Stimulated activated CD4-positive, alpha-beta T cell treated with anti-CD3 and anti-CD28 coated beads, Interleukin-15, amount 100 ng/mL, for 48 hours (primary cell): ENCODE data around the gene CHN1.
A peak's percentile ranks its signal among the peaks of the same experiment; 100 is the strongest.

Source experiments
- DNase-seq, 2 donors: peaks; one replicate each; pipeline ENCODE4 v3.0.0-alpha.2; 2020; ENCODE audit warnings: low read depth in 2 of 2

Gene CHN1

DNA sequence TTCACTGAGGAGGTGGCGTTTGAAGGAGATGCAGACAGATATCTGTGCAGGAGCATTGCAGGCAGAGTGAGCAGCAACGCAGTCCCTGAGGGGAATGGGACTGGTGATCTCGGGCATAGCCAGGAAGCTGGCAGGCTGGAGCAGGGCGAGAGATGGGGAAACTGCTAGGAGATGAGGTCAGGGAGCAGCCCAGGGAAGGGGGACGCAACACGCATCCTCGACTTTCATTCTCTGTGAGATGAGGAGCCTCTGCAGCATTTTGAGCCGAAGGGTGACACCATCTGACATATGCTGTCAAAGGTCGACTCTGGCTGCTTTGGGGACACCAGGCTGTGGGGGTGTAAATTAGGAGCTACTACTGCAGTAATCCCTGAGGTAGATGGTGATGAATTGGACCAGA, 236.6 kb downstream of the CHN1 start:
- DNase-seq: no peak

DNA sequence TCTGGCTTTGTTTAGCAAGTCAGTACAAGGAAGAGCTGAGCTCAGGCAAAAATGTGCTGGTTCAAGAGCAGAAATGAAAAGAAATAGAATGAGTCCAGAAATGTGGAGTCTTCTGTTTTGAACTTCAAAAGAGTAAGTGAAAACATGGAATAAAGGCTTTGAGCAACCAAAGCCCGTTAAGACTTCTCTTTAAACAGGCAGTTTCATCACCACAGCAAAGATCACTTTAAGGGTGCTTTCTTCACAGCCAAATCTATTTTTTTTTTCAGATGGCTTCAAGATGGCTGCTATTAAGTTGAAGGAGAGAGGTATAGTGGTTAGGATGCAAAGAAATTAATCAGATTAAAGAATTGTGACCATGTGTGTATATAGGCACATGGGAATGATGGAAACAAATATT, 238.9 kb downstream of the CHN1 start:
- DNase-seq: no peak

DNA sequence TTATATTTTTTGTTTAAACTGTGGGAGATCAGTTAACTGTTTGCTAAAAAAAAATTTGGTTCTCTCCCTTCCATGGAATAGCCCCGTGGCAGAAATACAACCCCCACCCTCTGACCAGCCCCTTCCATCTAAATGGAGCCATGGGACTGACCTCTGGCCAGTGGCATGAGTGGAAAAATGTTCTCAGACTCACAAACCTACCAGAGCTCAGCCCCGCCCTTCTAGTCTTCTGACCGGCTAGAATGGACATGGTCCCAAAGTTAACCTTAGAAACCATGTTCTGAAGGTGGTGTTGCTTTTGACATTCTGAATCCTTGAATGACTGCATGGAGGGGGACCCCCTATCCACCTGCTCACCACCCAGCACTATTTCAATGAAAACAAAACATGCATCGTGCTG, 239.6 kb downstream of the CHN1 start:
- no peak for DNase-seq

DNA sequence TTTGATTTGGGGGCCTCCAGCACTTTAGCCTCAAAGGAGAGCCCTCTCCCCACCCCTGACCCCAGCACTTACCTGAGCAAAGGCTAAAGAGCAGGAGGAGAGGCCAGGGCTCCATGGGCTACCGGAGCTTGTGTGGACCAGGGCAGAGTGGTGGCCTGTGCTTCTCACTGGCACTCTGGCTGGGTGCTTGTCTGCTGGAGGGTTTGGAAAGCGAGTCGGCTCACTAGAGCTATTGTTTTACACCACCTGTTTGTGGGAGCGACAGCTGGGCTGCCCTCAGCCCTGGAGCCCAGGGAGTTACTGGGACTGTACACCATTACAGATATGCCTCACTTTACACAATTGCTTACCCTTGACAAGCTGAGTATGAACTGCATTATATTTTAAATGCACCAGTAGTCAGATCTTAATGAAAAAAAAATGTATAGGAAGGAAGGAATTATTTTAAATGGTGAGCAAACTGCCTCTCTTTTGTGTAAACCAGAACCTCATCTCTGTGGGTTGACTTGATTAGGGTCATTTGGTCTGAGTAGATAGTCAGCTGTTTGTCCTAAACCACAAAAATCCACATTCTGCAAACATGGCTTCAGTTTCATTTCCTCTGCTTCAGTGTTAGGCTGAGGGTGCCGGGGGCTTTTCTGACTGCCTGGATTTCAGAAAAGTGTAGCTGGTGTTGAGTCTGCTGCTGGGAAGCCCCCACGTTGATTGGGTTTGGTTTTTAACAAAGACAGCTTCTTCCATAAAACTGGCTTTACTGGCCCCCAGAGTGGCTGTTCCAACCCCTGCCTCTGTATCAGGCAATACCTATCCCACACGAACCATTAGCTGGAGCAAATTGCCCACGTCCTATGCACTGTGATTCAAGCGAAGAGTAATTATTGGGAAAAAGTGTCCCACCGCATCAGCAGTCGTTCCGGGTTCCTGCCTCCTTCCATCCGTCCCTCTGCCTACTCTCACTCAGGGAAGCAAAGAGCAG, 240.6 kb downstream of the CHN1 start, which contains the start of gene CHRNA1:
Gene CHRNA1 (minus strand): TSS at position 193 of the 976 bp plus-strand sequence. CDS start 78 bp downstream, at position 115.
- DNase-seq: no peak

DNA sequence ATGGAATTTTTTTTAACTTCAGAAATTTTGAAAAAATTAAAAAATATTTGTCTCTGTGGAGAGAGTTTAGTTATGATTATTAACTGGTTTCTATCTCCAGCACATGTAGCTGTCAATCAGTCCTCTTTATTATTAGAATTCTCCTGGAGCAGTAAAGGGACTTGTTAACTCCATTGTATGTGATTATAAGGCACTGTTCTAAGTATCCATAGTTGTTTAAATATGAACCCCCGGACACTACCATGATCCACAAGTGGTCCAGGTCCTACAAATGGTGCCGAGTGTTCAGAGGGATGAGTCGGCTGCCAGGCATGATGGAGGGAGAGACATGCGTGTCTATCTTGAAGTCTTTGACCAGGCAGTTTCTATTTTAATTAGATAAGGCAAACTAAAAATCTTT, 241.4 kb downstream of the CHN1 start:
- no peak for DNase-seq

DNA sequence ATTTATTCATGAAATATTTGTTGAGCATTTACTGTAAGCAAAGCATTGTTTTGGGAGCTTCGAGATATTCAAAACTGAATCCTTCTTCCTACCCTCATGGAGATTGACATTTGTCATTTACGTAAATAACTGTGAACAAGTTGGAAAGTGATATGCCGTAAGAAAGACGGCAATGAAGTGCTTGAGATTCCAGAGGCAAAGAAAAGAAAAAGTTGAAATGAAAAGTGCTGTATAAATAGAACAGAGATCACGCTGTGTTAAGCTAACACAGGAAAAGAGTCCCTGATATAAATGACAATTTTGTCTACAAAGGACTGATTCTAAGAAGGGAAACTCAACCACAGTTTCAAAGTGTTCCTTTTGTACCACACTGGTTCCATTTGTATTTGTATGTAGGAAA, 242.7 kb downstream of the CHN1 start:
- DNase-seq: no peak

DNA sequence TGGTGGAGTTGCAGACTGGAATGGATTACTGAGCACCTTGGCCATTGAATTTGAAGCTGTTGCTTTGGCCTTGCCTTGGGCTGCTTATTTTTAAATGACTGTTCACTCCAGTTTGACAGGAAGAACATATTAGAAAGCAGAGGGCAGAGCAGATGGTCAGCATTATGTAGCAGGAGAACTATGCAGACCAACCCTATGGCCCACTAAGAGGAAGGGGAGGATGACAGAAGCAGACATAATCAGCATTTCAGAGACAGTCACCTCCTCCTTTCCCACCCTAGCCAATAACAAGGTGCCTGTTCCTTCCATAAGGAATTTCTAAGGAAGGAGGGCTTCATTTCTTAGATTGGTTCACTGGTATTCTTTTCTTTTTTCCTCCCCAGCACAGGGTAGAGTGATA, 243.3 kb downstream of the CHN1 start:
- DNase-seq: no peak

DNA sequence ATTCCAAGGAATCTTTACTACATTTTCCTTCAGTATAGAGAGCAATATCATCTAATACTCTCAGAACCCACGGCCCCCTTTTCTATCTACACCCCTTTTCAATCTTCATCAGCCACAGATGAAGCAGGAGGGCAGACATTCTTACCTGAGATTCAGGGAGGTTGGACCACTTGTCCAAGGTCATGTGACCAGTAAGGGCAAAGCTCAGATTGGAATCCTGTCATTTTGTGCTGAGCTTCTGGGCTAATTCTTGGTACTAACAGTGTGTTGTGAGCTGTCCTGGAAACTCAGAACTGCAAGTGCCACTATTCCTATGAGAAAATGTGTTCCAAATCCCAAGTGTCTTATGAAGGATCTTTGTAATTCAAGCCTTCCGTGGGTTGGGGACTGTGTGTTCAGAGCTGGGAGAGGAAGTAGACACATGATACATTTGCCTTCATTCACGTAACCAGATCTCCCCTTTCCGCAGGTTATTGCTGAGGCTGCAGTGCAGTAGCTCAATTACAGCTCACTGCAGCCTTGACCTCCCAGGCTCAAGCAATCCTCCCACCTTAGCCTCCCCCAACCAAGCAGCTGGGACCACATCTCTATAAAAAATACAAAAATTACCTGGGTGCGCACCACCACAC, 244.2 kb downstream of the CHN1 start:
- DNase-seq: no peak

DNA sequence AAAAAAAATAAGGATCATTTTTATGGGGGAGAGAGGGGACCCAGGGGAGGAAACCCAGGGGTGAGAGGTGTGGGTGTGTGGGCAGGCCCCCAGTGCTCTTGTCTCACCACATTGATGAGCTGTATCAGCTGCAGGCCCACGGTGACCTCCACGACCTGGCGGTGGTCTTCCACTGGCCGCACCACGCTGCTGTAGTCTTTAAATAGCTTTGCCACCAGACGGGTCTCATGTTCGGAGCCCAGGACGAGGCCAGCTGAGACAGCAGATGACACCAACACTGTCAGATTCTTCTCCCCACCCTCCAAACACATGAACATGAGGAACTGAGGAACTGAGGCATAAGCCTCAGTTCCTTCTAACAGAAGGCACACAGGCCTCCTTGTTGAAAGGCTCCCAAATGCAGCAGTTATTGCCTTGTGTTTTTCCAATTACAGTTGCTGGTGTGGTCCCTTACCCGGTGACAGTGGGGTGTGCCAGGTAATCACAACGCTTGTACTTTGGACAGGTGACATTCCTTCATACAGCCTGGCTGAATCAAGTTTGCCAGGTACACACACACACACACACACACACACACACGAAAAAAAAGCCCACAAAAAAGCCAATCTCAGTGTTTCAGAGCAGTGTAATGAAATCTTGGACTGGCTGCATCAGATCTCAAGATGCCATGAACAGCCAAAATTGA, 245.7 kb downstream of the CHN1 start:
- DNase-seq: no peak

DNA sequence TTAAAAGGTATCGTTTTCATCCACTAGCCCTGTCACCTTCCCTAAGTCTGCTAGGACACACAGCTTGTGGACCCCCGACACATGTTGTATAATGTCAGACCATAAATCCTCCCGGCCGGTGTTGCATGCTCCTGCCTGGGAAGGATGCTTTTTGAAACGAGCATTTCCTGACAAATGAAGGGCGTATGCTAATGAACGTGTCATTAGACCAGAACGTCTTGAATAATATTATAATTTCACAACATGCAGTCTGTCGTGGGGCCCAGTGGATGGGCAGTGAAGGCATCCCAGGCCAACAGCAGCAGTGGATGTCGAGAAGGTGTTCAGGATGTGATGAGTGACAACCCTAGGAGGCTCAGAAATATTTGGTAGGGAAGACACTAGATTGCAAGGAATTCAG, 248.4 kb downstream of the CHN1 start:
- no peak for DNase-seq

DNA sequence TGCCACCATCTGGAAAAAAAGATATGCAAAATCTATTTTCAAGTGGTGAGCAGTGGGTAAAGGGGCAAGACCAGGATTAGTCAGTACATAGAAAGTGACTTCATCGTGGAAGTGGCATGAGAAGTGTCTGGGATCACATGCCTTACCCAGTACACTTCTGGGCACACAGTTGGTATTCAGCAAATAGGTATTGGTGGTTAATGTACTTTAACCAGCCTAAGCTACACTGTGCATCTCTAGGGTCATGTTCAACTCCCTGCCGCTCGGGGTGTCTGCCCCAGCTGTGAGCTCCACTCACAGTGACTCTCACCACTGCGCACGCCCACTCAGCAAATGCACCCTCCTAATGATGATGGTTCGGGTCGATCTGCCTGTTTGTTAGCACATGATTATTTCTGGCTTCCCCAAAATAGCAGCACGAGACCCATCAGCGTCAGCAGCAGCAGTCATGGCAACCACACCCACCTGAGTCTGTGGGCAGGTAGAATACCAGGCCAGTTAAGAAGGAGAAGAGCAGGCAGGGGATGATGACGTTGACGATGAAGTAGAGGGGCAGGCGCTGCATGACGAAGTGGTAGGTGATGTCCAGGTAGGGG, 252.0 kb downstream of the CHN1 start:
- no peak for DNase-seq

DNA sequence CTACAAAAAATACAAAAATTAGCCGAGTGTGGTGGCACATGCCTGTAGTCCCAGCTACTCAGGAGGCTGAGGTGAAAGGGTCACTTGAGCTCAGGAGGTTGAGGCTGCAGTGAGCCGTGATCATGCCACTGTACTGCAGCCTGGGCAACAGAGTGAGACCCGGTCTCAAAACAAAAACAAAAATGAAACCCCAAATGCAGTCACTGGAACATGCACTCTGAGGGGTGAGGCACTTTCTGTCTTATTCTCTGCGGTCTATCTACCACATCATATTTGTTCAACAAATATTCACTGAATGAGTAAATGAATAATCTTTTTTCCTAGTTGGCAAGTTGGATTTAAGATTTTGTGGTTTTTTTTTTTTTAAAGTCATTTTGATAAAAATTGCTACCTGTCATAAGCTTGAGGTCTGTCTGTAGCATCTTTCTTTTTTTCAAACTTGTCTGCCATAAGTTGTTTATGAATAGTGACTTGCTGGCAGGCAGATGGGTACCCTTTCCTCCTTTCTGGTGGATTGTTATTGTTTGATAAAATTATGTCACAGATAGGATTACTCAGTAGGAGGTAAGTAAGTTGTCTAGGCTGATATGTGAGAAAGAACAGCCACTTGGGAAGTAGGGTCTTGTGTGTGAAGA, 252.7 kb downstream of the CHN1 start:
- DNase-seq: no peak

DNA sequence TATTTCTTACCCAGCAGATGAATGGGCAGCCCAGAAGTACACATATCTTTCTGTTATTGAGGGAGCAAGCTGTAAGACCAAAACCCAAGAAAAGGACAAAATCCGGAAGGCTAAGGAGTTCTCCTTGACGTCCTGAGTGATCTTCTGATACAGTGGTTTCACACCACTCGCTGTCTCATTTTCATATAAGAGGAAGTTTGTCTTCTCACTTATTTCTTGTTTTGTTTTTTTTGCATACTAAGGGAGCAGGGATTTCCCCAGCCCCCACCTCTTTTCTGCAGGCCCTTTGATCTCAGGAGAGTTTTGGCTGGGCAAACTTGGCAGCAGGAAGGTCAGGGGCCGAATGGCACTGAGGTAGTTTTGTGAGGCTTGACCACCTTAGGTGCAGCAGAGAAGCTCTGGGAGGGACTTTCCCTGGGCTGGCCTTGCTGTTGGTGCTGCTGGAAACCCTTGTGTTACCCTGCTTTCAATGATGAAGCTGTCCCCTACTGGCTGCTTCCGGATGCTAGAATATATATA, 254.2 kb downstream of the CHN1 start:
- no peak for DNase-seq

DNA sequence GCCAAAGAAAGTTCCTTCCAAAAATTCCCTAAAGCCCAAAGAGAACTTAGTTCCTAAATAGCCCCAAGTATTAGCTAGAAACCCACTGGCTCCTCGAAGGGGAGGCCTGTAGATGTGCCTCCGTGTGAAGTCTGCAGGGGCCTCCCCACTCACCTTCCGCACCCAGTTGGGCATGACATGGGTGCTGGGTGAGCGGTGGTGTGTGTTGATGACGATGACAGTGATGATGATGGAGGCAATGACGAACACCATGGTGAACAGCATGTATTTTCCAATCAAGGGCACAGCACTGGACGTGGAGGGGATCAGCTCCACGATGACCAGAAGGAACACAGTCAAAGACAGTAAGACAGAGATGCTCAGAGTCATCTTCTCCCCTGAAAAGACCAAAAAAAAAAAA, 255.4 kb downstream of the CHN1 start:
- DNase-seq: no peak

DNA sequence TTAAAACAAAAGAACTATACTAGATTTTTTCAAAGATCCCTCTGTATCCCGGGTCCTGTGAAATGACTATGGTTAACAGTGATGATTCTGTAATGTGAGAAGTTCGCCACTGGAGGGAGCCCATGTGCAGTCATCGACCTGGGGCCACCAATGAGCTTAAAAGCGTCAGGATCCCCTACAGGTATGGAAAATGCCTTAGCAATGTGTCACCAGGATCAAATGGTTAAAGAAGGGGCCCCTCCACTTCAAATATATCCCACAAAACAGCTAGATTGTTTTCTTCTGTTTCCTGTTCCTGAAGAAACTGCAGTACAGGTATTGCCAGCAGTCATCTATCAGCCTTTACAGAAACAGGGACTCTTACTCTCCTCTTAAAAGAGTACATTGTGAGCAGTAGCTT, 256.2 kb downstream of the CHN1 start:
- peak; percentile 26 to 64 for DNase-seq
